ENCODE data around the gene METTL8.

The METTL8 gene

GRCh38 chr2:171407030-171407675 is 26.6 kb downstream of the METTL8 start:
- ChIA-PET POLR2A (no interaction called here), CTCF (interaction anchor here (1.0 to 1.3 kb wide), 2 partner anchors 9 to 27 kb away, joined by 3 to 4 read pairs; partner anchors contain the start of genes DCAF17 and METTL8)
- TF ChIP-seq LEF1 (IDR thresholded peaks at IDR 0.05; ENCODE audit: borderline replicate concordance) (no peak), SUZ12 (IDR thresholded peaks at IDR 0.05) (no peak), PKNOX1 (IDR thresholded peaks at IDR 0.05) (no peak), FOXA1 (IDR thresholded peaks at IDR 0.05) (no peak), FOXM1 (IDR thresholded peaks at IDR 0.05; ENCODE audit: borderline replicate concordance) (no peak), ARNT (IDR thresholded peaks at IDR 0.05) (no peak), SP1 (IDR thresholded peaks at IDR 0.05) (no peak), FOXK2 (IDR thresholded peaks at IDR 0.05) (no peak), TARDBP (IDR thresholded peaks at IDR 0.05) (no peak), HDGF (IDR thresholded peaks at IDR 0.05; ENCODE audit: borderline replicate concordance) (no peak), BHLHE40 (IDR thresholded peaks at IDR 0.05; ENCODE audit: borderline replicate concordance) (no peak), ZNF384 (IDR thresholded peaks at IDR 0.05) (no peak), ELF4 (IDR thresholded peaks at IDR 0.05) (no peak), NFRKB (IDR thresholded peaks at IDR 0.05) (no peak), CTBP1 (IDR thresholded peaks at IDR 0.05; ENCODE audit: borderline replicate concordance) (no peak), L3MBTL2 (conservative IDR thresholded peaks at IDR 0.05) (no peak)
- no peak for DNase-seq (ENCODE audit: extremely low spot score)

- TF ChIP-seq ARNT (IDR thresholded peaks at IDR 0.05) (no peak), FOXM1 (IDR thresholded peaks at IDR 0.05; ENCODE audit: borderline replicate concordance) (no peak), SP1 (IDR thresholded peaks at IDR 0.05) (no peak), NFRKB (IDR thresholded peaks at IDR 0.05) (no peak), TARDBP (IDR thresholded peaks at IDR 0.05) (no peak), FOXA1 (IDR thresholded peaks at IDR 0.05) (no peak), PKNOX1 (IDR thresholded peaks at IDR 0.05) (no peak), LEF1 (IDR thresholded peaks at IDR 0.05; ENCODE audit: borderline replicate concordance) (no peak), BHLHE40 (IDR thresholded peaks at IDR 0.05; ENCODE audit: borderline replicate concordance) (no peak), FOXK2 (IDR thresholded peaks at IDR 0.05) (no peak), L3MBTL2 (conservative IDR thresholded peaks at IDR 0.05) (no peak), HDGF (IDR thresholded peaks at IDR 0.05; ENCODE audit: borderline replicate concordance) (no peak), SUZ12 (IDR thresholded peaks at IDR 0.05) (no peak)
- DNase-seq (ENCODE audit: extremely low spot score) = no peak
- POLR2A ChIA-PET = no interaction called here
- CTCF ChIA-PET = no interaction called here
Measured at GRCh38 chr2:171406044-171406443, 27.7 kb downstream of the METTL8 start.

- no peak for DNase-seq (ENCODE audit: extremely low spot score)
- POLR2A ChIA-PET = no interaction called here
- CTCF ChIA-PET = no interaction called here
- no peak for TF ChIP-seq HDGF (IDR thresholded peaks at IDR 0.05; ENCODE audit: borderline replicate concordance)
- no peak for TF ChIP-seq L3MBTL2 (conservative IDR thresholded peaks at IDR 0.05)
- no peak for TF ChIP-seq ZNF384 (IDR thresholded peaks at IDR 0.05)
- no peak for TF ChIP-seq FOXA1 (IDR thresholded peaks at IDR 0.05)
Measured at GRCh38 chr2:171405546-171405945, 28.2 kb downstream of the METTL8 start.

GRCh38 chr2:171404719-171405118 is 29.1 kb downstream of the METTL8 start:
- no peak for TF ChIP-seq FOXA1 (IDR thresholded peaks at IDR 0.05)
- TF ChIP-seq BHLHE40 (IDR thresholded peaks at IDR 0.05; ENCODE audit: borderline replicate concordance) = no peak
- TF ChIP-seq FOXM1 (IDR thresholded peaks at IDR 0.05; ENCODE audit: borderline replicate concordance) = no peak
- no peak for TF ChIP-seq LEF1 (IDR thresholded peaks at IDR 0.05; ENCODE audit: borderline replicate concordance)
- TF ChIP-seq L3MBTL2 (conservative IDR thresholded peaks at IDR 0.05) = no peak
- no peak for TF ChIP-seq SUZ12 (IDR thresholded peaks at IDR 0.05)
- TF ChIP-seq CTBP1 (IDR thresholded peaks at IDR 0.05; ENCODE audit: borderline replicate concordance) = no peak
- TF ChIP-seq ZNF384 (IDR thresholded peaks at IDR 0.05) = no peak
- TF ChIP-seq FOXK2 (IDR thresholded peaks at IDR 0.05) = no peak
- no peak for TF ChIP-seq TARDBP (IDR thresholded peaks at IDR 0.05)
- no peak for TF ChIP-seq SP1 (IDR thresholded peaks at IDR 0.05)
- CTCF ChIA-PET = no interaction called here
- DNase-seq (ENCODE audit: extremely low spot score) = no peak
- POLR2A ChIA-PET = no interaction called here

- TF ChIP-seq ZNF384 (IDR thresholded peaks at IDR 0.05) = no peak
- no peak for TF ChIP-seq TARDBP (IDR thresholded peaks at IDR 0.05)
- TF ChIP-seq PKNOX1 (IDR thresholded peaks at IDR 0.05) = no peak
- TF ChIP-seq ELF4 (IDR thresholded peaks at IDR 0.05) = no peak
- no peak for TF ChIP-seq CTBP1 (IDR thresholded peaks at IDR 0.05; ENCODE audit: borderline replicate concordance)
- TF ChIP-seq HDGF (IDR thresholded peaks at IDR 0.05; ENCODE audit: borderline replicate concordance) = no peak
- TF ChIP-seq LEF1 (IDR thresholded peaks at IDR 0.05; ENCODE audit: borderline replicate concordance) = no peak
- TF ChIP-seq SUZ12 (IDR thresholded peaks at IDR 0.05) = no peak
- TF ChIP-seq ARNT (IDR thresholded peaks at IDR 0.05) = no peak
- TF ChIP-seq FOXK2 (IDR thresholded peaks at IDR 0.05) = no peak
- TF ChIP-seq L3MBTL2 (conservative IDR thresholded peaks at IDR 0.05) = no peak
- TF ChIP-seq NFRKB (IDR thresholded peaks at IDR 0.05) = no peak
- no peak for TF ChIP-seq BHLHE40 (IDR thresholded peaks at IDR 0.05; ENCODE audit: borderline replicate concordance)
- no peak for TF ChIP-seq FOXA1 (IDR thresholded peaks at IDR 0.05)
- TF ChIP-seq FOXM1 (IDR thresholded peaks at IDR 0.05; ENCODE audit: borderline replicate concordance) = no peak
- no peak for TF ChIP-seq SP1 (IDR thresholded peaks at IDR 0.05)
- no peak for DNase-seq (ENCODE audit: extremely low spot score)
- ChIA-PET CTCF (no interaction called here), POLR2A (no interaction called here)
Measured at GRCh38 chr2:171404261-171404660, 29.5 kb downstream of the METTL8 start.

Data from HEK293T (cell line).